ENCODE measurements around the gene NPDC1.

NPDC1 gene

GRCh38 chr9:136995772-136996311 lies 50.1 kb downstream of the NPDC1 start:
- TF ChIP-seq CTCF (IDR thresholded peaks at IDR 0.05; ENCODE audit: insufficient read depth, low read depth, low read length, missing control alignments), result no peak
- DNase-seq (ENCODE audit: low read depth), result no peak
- no peak overlapping the region for H3K4me3 ChIP-seq (ENCODE audit: low read depth, low read length)

GRCh38 chr9:136995362-136995761 lies 50.6 kb downstream of the NPDC1 start:
- H3K4me3 ChIP-seq (ENCODE audit: low read depth, low read length), result no peak overlapping the region
- no peak for TF ChIP-seq CTCF (IDR thresholded peaks at IDR 0.05; ENCODE audit: insufficient read depth, low read depth, low read length, missing control alignments)
- DNase-seq (ENCODE audit: low read depth), result no peak

GRCh38 chr9:136994888-136995230 lies 51.1 kb downstream of the NPDC1 start:
- no peak for TF ChIP-seq CTCF (IDR thresholded peaks at IDR 0.05; ENCODE audit: insufficient read depth, low read depth, low read length, missing control alignments)
- no peak for DNase-seq (ENCODE audit: low read depth)
- no peak overlapping the region for H3K4me3 ChIP-seq (ENCODE audit: low read depth, low read length)

- no peak for DNase-seq (ENCODE audit: low read depth)
- no peak overlapping the region for H3K4me3 ChIP-seq (ENCODE audit: low read depth, low read length)
These were observed 51.6 kb downstream of the NPDC1 start for GRCh38 chr9:136994180-136994887.

GRCh38 chr9:136992819-136993369 lies 53.1 kb downstream of the NPDC1 start:
- H3K4me3 ChIP-seq (ENCODE audit: low read depth, low read length), result peak overlapping the region; percentile 55
- TF ChIP-seq CTCF (IDR thresholded peaks at IDR 0.05; ENCODE audit: insufficient read depth, low read depth, low read length, missing control alignments), result no peak
- DNase-seq (ENCODE audit: low read depth), result no peak

More at GRCh38 chr9:136994180-136994887, 51.6 kb downstream of the NPDC1 start:
- TF ChIP-seq CTCF (IDR thresholded peaks at IDR 0.05; ENCODE audit: insufficient read depth, low read depth, low read length, missing control alignments), result no peak

- H3K4me3 ChIP-seq (ENCODE audit: low read depth, low read length), result peak within 1 kb of the TSS; percentile 55
- DNase-seq (ENCODE audit: low read depth), result peak; percentile 94
- no peak for TF ChIP-seq CTCF (IDR thresholded peaks at IDR 0.05; ENCODE audit: insufficient read depth, low read depth, low read length, missing control alignments)
These were observed 53.8 kb downstream of the NPDC1 start, which contains the start of gene PAXX for GRCh38 chr9:136991993-136992818. Gene PAXX (plus strand): TSS chr9:136992422. CDS start chr9:136992444, 22 bp downstream.

Data from GM12865 (cell line).